Gastroesophageal sphincter (tissue), 3 donors: Measurements from ENCODE around the gene GMDS.

Source experiments
- POLR2A ChIP-seq, 2 donors: fragments of 450-650 bp; IDR thresholded peaks; one replicate each; pipeline ENCODE4 v1.6.1; 2017; ENCODE audit warnings: antibody characterized with exemption in 2 of 2, mild to moderate bottlenecking in 2 of 2, moderate library complexity in 1 of 2
- POLR2AphosphoS5 ChIP-seq: sonication (generic); formaldehyde crosslinking; IDR thresholded peaks from one replicate; pipeline ENCODE4 v1.6.1; 2017; ENCODE audit warnings: antibody characterized with exemption
- TF ChIP-seq, protein P1 (sequence below), 4 experiments: fragments of 200-600 bp in 2 of 4; fragments of 450-650 bp in 2 of 4; sonication (generic) in 1 of 4; IDR thresholded peaks; one replicate each; pipeline ENCODE4 v1.5.1; 2017 to 2019; ENCODE audit warnings: antibody characterized with exemption in 4 of 4, mild to moderate bottlenecking in 2 of 4, moderate library complexity in 2 of 4

DNA sequence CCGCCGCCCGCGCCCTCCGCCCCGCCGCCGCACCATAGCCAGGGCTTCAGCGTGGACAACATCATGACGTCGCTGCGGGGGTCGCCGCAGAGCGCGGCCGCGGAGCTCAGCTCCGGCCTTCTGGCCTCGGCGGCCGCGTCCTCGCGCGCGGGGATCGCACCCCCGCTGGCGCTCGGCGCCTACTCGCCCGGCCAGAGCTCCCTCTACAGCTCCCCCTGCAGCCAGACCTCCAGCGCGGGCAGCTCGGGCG, 634.2 kb downstream of the GMDS start:
- TF ChIP-seq, protein P1, sequence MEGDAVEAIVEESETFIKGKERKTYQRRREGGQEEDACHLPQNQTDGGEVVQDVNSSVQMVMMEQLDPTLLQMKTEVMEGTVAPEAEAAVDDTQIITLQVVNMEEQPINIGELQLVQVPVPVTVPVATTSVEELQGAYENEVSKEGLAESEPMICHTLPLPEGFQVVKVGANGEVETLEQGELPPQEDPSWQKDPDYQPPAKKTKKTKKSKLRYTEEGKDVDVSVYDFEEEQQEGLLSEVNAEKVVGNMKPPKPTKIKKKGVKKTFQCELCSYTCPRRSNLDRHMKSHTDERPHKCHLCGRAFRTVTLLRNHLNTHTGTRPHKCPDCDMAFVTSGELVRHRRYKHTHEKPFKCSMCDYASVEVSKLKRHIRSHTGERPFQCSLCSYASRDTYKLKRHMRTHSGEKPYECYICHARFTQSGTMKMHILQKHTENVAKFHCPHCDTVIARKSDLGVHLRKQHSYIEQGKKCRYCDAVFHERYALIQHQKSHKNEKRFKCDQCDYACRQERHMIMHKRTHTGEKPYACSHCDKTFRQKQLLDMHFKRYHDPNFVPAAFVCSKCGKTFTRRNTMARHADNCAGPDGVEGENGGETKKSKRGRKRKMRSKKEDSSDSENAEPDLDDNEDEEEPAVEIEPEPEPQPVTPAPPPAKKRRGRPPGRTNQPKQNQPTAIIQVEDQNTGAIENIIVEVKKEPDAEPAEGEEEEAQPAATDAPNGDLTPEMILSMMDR (IDR thresholded peaks at IDR 0.05) = peak in 3 of 4 experiments; percentile 5 to 21 (median 16)
- TF ChIP-seq POLR2AphosphoS5 = no peak
- no peak for TF ChIP-seq POLR2A (IDR thresholded peaks at IDR 0.05)
